Measurements from ENCODE around the gene GATA6. TPM values are rescaled to one million over a fixed set of nuclear protein-coding genes. Genes with fewer than 3 reads are reported as not detected.

The GATA6 gene
- not detected for total RNA-seq

DNA sequence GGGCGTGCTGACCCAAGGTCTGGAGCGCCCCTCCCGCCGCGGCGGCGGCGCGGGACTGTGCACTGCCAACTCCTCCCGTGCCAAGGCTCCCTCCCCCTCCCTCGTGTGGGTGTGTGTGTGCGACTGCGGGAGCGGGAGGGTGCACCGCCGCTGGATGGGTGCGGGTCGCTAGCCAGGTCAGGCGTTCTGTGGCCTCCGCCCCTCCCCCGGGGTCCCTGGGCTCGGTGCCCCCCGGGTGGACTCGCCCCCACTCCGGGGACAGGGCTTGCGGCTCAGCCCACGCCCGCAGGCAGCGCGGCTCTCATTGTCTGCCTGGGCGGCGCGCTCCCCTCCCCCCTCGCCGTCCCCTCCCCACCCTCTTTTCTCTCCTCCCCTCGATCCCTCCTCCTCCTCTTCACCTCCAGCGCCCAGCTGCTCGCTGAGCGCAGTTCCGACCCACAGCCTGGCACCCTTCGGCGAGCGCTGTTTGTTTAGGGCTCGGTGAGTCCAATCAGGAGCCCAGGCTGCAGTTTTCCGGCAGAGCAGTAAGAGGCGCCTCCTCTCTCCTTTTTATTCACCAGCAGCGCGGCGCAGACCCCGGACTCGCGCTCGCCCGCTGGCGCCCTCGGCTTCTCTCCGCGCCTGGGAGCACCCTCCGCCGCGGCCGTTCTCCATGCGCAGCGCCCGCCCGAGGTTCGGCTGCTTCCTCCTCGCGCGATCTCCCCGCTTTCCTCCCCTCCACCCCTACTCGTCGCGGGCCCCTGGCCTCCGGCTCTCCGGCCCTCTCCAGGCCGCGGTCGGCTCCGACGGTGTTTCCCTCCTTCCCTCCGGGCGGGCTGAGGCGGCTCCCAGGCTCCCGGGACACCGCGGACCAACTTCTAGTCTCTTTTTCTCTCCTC lies at the start of gene GATA6:
Gene GATA6 (plus strand): TSS at position 579 of the 878 bp plus-strand sequence. CDS start 1,556 bp downstream, outside the sequence.
- DNase-seq (ENCODE audit: low spot score) = peak; percentile 67

DNA sequence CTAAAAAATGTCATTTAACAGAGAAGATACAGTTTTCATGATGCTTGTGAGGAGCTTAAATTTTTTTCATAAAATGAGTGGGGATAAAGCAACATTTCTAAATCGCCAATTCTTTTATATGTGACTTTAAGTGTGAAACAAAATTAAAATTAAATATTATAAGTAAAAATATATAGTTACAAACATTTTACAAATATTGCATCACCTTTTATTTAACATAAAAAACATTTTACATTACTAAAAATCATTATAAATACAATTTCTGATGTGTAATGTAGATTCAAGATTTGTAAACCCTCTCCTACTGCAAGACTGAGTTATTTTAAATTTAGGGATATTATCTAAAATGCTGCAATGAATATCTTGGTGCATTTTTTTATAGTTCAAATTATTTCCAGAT lies 44.4 kb upstream of the GATA6 start:
- Mint-ChIP-seq H3K27ac (no peak overlapping the region), H3K36me3 (no peaks in the 10 kb centered on the region), H3K9me3 (no peaks in the 10 kb centered on the region), H3K27me3 (peaks cover 4 to 15% of the 10 kb centered on the region in 2 donors), H3K4me3 (no peak overlapping the region), H3K4me1 (ENCODE audit: low read depth in 2 of 2) (no peaks in the 10 kb centered on the region)
- ATAC-seq (no peak), DNase-seq (ENCODE audit: low spot score) (no peak)

More for the DNA sequence above, at the start of gene GATA6:
- no peaks in the 10 kb centered on the region for H3K36me3 Mint-ChIP-seq
- H3K9me3 Mint-ChIP-seq = no peaks in the 10 kb centered on the region
- no peak within 1 kb of the TSS for H3K27ac Mint-ChIP-seq
- peaks cover 16 to 26% of the 10 kb centered on the region in 2 donors for H3K4me1 Mint-ChIP-seq (ENCODE audit: low read depth in 2 of 2)
- H3K27me3 Mint-ChIP-seq = peaks cover 43% of the 10 kb centered on the region in 2 donors
- H3K4me3 Mint-ChIP-seq = peak within 1 kb of the TSS; percentile 96
- peak; percentile 61 to 62 for ATAC-seq

DNA sequence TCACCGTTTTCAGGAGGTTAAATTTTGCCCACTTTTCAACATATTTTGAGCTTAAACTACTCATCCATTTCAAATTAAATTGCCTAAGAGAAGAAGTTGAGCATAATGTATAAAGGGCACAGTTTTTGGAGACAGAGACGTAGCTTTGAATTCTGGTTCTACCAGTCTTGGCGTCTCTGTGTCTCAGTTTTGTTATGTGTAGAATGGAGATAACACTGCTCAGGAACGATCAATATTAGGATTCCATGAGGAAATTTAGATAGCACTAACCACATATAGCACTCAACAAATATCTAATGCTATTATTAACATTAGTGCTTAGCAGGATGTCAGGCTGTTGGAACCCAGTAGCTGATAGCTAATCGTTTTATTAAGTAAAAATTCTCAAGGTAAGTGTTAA lies 40.4 kb upstream of the GATA6 start:
- Mint-ChIP-seq H3K4me1 (ENCODE audit: low read depth in 2 of 2) (no peaks in the 10 kb centered on the region), H3K27me3 (peaks cover 0 to 6% of the 10 kb centered on the region in 2 donors), H3K4me3 (no peak overlapping the region), H3K36me3 (no peaks in the 10 kb centered on the region), H3K27ac (no peak overlapping the region), H3K9me3 (no peaks in the 10 kb centered on the region)
- DNase-seq (ENCODE audit: low spot score) (no peak), ATAC-seq (no peak)

DNA sequence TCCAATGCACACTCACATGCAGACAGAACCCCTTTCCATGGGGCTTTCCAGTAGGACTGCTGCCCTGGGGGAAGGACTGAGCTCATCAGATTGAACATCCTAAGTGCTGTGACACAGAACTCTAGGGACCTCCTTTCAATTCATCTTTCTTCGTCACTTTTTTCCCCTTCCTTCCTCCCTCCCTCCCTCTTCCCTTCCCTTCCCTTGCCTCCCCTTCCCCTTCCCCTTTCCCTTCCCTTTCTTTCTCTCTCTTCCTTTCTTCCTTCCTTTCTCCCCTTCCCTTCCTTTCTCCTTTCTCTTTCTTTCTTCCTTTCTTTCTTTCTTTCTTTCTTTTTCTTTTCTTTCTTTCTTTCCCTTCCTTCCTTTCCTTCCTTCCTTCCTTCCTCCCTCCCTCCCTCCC lies 39.6 kb upstream of the GATA6 start:
- DNase-seq (ENCODE audit: low spot score) (no peak), ATAC-seq (no peak)
- Mint-ChIP-seq H3K4me3 (no peak overlapping the region), H3K9me3 (no peaks in the 10 kb centered on the region), H3K27me3 (peaks cover 0 to 2% of the 10 kb centered on the region in 2 donors), H3K36me3 (no peaks in the 10 kb centered on the region), H3K4me1 (ENCODE audit: low read depth in 2 of 2) (no peaks in the 10 kb centered on the region), H3K27ac (no peak overlapping the region)

DNA sequence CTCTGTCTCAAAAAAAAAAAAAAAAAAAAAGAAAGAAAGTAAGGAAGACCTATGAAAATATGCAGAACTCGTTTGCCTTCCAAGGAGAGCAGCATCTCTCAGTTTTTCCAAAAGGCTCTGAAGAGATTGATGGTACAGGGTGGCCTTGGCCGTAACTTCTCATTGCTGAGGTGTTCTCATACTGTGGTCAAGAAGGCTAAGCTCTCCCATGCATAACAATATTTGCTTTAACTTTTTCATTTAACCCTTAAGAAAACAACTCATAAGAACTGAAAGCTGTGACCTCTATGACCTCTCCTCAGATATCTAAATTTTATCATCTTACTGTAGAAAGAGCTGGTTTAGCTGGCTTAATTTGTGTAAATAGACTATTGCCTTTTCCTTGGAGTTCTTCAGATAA lies 37.1 kb upstream of the GATA6 start:
- ATAC-seq (no peak), DNase-seq (ENCODE audit: low spot score) (no peak)
- Mint-ChIP-seq H3K36me3 (no peaks in the 10 kb centered on the region), H3K4me3 (no peak overlapping the region), H3K27ac (no peak overlapping the region), H3K9me3 (no peaks in the 10 kb centered on the region), H3K4me1 (ENCODE audit: low read depth in 2 of 2) (no peaks in the 10 kb centered on the region), H3K27me3 (peaks cover 11 to 13% of the 10 kb centered on the region in 2 donors)

DNA sequence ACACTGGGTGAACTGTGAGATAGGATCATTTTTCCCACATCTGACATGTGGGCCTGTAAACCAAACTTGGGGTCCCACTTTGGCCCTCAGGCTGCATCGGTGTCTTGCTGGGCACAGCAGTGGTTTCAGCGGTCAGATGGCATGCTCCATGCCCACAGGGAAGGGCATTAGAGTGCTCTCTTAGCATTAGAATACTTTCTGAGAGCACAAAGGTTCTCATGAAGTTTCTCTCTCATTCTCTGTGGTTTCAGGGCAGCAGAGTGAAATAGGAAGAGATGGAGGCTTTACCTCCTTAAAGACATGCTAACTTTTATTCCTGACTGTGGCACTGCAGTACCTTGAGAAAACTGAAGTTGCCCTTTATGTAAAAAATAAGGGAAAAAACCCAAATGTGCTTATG lies 36.6 kb upstream of the GATA6 start:
- no peaks in the 10 kb centered on the region for H3K36me3 Mint-ChIP-seq
- no peak overlapping the region for H3K4me3 Mint-ChIP-seq
- H3K9me3 Mint-ChIP-seq = no peaks in the 10 kb centered on the region
- peaks cover 11 to 13% of the 10 kb centered on the region in 2 donors for H3K27me3 Mint-ChIP-seq
- H3K27ac Mint-ChIP-seq = no peak overlapping the region
- ATAC-seq (no peak), DNase-seq (ENCODE audit: low spot score) (no peak)
- H3K4me1 Mint-ChIP-seq (ENCODE audit: low read depth in 2 of 2) = no peaks in the 10 kb centered on the region

DNA sequence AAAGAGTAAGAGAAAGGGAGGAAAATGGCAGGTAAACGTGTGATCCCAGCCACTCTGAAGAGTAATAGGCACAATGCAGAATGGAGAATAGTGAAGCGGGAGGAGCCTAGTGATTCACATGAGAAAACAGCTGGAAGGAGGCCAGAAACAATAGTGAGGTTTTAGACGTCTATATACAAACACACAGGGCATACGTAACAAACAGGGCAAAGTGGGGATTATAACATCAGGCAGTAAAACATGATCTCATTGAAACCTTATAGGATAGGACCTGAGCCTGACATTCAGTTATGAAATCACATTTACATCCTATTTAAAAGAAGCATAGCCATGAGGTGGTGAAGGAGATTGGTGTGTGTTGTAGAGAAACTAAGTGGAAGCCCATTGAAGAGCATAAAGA lies 33.0 kb upstream of the GATA6 start:
- Mint-ChIP-seq H3K4me1 (ENCODE audit: low read depth in 2 of 2) (no peaks in the 10 kb centered on the region), H3K36me3 (no peaks in the 10 kb centered on the region), H3K27ac (no peak overlapping the region), H3K4me3 (no peak overlapping the region), H3K27me3 (peaks cover 20 to 23% of the 10 kb centered on the region in 2 donors), H3K9me3 (peaks cover 4% of the 10 kb centered on the region)
- ATAC-seq = no peak
- no peak for DNase-seq (ENCODE audit: low spot score)

DNA sequence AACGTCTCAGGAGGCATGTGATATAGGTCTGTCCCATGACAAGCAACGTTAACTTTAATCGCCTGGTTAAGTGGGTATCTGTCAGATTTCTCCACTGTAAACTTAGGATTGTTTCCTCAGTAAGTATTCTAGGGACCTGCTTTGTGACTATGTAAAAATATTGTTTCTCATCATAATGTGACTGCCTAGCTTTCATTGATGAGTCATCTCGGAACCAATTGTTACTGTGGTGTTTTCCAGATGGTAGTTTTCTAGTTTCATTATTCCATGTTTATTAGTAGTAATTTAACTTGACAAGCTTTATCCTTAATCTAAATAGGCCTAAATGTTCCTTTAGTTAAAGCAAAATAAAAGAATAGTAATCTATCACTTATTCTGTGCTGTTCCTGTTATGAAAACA lies 28.2 kb upstream of the GATA6 start:
- H3K4me1 Mint-ChIP-seq (ENCODE audit: low read depth in 2 of 2) = no peaks in the 10 kb centered on the region
- no peak overlapping the region for H3K4me3 Mint-ChIP-seq
- ATAC-seq = no peak
- DNase-seq (ENCODE audit: low spot score) = no peak
- H3K27me3 Mint-ChIP-seq = peaks cover 13 to 22% of the 10 kb centered on the region in 2 donors
- no peak overlapping the region for H3K27ac Mint-ChIP-seq
- H3K36me3 Mint-ChIP-seq = no peaks in the 10 kb centered on the region
- H3K9me3 Mint-ChIP-seq = peaks cover 4% of the 10 kb centered on the region

DNA sequence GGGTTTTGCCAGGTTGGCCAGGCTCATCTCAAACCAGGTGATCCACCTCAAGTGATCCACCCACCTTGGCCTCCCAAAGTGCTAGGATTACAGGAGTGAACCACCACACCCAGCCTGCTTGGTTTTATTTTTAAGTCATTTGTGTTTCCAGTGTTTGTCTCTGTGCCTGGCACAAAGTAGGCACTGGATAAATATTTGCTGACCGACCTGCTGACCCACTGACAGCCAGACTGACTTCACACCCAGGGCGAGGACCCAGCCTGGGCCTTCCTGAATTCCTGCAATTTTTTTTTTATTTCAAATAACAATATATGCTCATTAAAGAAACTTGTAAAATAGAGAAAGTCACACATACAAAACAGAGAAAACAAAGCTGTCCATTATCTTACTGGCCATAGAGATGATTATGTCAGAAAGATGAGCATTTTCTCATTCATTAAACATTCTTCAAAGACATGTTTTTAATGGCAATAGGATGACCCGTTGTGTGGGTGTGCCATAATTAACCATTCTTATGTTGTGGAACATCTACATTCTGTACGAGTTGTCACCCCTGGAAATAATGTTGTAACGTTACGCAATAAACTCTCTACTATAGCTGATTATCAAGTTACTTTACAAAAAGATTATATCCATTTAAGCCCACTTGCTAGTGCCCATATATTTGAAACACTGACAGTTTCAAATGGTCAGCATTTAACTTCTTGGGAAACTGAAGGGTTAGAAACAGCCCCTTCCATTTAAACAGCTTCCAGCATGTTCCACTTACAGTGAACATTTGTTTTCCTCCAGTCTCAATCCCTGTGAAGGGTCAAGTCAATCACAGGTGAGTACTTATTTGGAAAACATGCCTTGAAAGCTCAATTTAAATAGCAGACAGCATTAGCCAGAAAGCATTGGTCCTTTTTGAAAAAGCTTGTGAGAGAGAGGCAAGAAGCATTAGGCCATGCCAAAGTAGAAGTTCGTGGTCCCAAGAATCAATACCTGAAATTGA lies 25.7 kb upstream of the GATA6 start:
- no peak overlapping the region for H3K27ac Mint-ChIP-seq
- no peaks in the 10 kb centered on the region for H3K4me1 Mint-ChIP-seq (ENCODE audit: low read depth in 2 of 2)
- ATAC-seq (no peak), DNase-seq (ENCODE audit: low spot score) (no peak)
- H3K27me3 Mint-ChIP-seq = peaks cover 0 to 18% of the 10 kb centered on the region in 2 donors
- H3K4me3 Mint-ChIP-seq = no peak overlapping the region
- H3K9me3 Mint-ChIP-seq = no peaks in the 10 kb centered on the region
- H3K36me3 Mint-ChIP-seq = no peaks in the 10 kb centered on the region

DNA sequence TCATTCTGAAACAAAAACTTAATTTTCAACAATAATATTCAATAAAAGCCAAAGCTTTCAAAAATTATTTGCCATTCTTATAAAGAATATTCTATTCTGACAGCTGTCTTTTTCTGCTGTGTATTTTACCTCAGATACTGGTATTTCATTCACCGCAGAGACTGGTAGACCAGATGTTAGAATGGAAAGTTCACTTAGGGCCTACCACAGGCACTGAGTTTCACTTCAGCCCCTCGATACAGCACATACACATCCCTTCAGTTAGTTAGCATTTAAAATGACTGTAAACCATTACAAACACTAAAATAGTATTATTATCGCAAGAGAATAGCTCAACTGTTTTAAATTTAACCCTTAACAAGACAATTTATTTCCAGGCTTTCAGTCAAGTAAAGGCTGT lies 24.2 kb upstream of the GATA6 start:
- Mint-ChIP-seq H3K4me3 (no peak overlapping the region), H3K27ac (no peak overlapping the region), H3K27me3 (peaks cover 0 to 17% of the 10 kb centered on the region in 2 donors), H3K36me3 (no peaks in the 10 kb centered on the region), H3K4me1 (ENCODE audit: low read depth in 2 of 2) (no peaks in the 10 kb centered on the region), H3K9me3 (no peaks in the 10 kb centered on the region)
- no peak for DNase-seq (ENCODE audit: low spot score)
- ATAC-seq = no peak

DNA sequence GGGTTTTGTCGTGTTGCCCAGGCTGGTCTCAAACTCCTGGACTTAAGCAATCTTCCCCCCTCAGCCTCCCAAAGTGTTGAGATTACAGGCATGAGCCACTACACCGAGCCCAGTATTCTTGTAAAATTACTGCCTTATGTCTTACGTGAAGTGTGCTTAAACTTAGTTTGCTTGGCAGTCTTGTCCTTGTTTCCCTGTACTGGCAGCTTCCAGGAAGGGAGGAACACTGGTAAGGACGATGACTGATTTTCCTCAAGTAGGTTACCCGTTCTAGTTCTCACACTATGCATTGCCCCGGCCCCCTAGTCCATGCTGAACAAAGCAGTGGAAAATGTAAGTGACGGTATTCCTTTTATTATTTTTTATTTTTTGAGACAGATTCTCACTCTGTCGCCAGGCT lies 19.7 kb upstream of the GATA6 start:
- no peaks in the 10 kb centered on the region for H3K36me3 Mint-ChIP-seq
- ATAC-seq (no peak), DNase-seq (ENCODE audit: low spot score) (no peak)
- no peak overlapping the region for H3K4me3 Mint-ChIP-seq
- no peak overlapping the region for H3K27ac Mint-ChIP-seq
- no peaks in the 10 kb centered on the region for H3K9me3 Mint-ChIP-seq
- no peaks in the 10 kb centered on the region for H3K4me1 Mint-ChIP-seq (ENCODE audit: low read depth in 2 of 2)
- peaks cover 14 to 27% of the 10 kb centered on the region in 2 donors for H3K27me3 Mint-ChIP-seq

DNA sequence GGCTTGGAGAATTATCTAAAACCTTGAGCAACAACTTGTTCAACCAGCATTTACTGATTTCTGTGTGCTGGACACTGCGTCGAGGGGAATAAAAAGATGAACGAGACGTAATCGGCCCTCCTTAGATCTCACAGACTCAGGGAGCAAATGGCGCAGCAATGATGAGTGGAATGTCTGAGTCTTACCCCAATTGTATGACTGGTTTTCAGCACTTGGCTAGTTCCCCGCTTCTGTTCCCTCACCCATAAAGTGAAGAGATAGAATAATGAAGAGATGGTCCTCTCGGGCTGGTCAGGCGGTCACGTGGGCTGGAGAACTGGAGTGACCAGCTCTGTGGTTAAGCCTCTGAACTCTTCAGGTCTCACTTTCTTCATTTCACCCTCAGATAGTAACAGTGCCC lies 17.3 kb upstream of the GATA6 start:
- DNase-seq (ENCODE audit: low spot score) (no peak), ATAC-seq (no peak)
- Mint-ChIP-seq H3K9me3 (no peaks in the 10 kb centered on the region), H3K27ac (no peak overlapping the region), H3K4me1 (ENCODE audit: low read depth in 2 of 2) (no peaks in the 10 kb centered on the region), H3K4me3 (no peak overlapping the region), H3K27me3 (peaks cover 21 to 24% of the 10 kb centered on the region in 2 donors), H3K36me3 (no peaks in the 10 kb centered on the region)

DNA sequence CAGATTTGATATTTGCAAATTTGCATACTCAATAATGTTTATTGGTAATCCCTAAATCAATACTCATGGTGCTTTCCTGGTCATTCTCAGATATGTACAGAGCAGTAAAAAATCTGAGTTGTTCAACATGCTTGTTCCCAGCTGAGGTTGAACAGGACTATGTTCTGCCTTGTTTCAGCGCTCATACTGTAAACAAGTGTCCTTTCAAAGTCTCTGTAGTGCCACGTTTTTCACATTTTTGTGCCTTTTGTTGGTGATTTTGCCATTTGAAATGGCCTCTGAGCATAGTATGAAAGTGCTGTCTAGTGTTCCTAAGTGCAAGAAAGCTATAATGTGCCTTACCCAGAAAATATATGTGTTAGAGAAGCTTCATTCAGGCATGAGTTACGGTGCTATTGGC lies 16.0 kb upstream of the GATA6 start:
- no peaks in the 10 kb centered on the region for H3K4me1 Mint-ChIP-seq (ENCODE audit: low read depth in 2 of 2)
- no peak for DNase-seq (ENCODE audit: low spot score)
- no peaks in the 10 kb centered on the region for H3K9me3 Mint-ChIP-seq
- no peaks in the 10 kb centered on the region for H3K36me3 Mint-ChIP-seq
- no peak overlapping the region for H3K4me3 Mint-ChIP-seq
- H3K27me3 Mint-ChIP-seq = peaks cover 26 to 33% of the 10 kb centered on the region in 2 donors
- no peak for ATAC-seq
- no peak overlapping the region for H3K27ac Mint-ChIP-seq

DNA sequence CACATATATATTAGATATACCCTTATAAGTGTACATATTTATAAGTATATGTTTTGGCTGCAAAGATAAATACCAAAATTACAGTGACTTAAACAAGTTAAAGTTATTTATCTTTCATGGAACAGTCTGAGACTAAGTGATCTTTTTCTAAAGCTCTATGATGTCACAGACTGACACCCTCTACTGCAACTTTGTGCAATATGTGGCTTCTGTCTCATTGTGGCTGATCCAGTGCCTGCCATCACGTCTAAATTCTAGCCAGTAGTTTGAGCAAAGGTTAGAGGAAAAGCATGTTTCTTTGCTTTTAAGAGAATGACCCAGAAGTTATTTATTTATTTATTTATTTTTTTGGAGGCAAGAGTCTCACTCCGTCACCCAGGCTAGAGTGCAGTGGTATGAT lies 13.8 kb upstream of the GATA6 start:
- Mint-ChIP-seq H3K4me1 (ENCODE audit: low read depth in 2 of 2) (no peaks in the 10 kb centered on the region), H3K4me3 (no peak overlapping the region), H3K9me3 (no peaks in the 10 kb centered on the region), H3K27ac (no peak overlapping the region), H3K36me3 (no peaks in the 10 kb centered on the region), H3K27me3 (peaks cover 35 to 37% of the 10 kb centered on the region in 2 donors)
- ATAC-seq = no peak
- DNase-seq (ENCODE audit: low spot score) = no peak

All from natural killer cell treated with Interleukin-12 subunit alpha and Interleukin-12 subunit beta and Interleukin-15 and Interleukin-18, amount 100 ng/mL, for 72 hours (primary cell).